K562 (cell line): ENCODE data around the gene KRTAP3-2.

Experiments used
- ATF4 ChIP-seq: fragments of 450-650 bp; formaldehyde crosslinking; IDR thresholded peaks from 2 replicates; pipeline ENCODE4 v1.4.0; 2022; ENCODE audit warnings: mild to moderate bottlenecking, moderate library complexity
- BRF2 ChIP-seq: IDR thresholded peaks from 3 replicates; pipeline ENCODE4 v1.6.1; 2011; ENCODE audit warnings: borderline replicate concordance, mild to moderate bottlenecking; ENCODE audit not compliant: insufficient read length, insufficient read depth
- EP300 ChIP-seq: IDR thresholded peaks from 2 replicates; pipeline ENCODE4 v1.6.1; 2012; ENCODE audit warnings: low read length, improper control_type of control experiment
- PTRF ChIP-seq: fragments of 450-650 bp; IDR thresholded peaks from 2 replicates; pipeline ENCODE4 v1.6.1; 2016; ENCODE audit warnings: mild to moderate bottlenecking, missing genetic modification characterization, missing compliant biosample characterization

- TF ChIP-seq BRF2 (no peak), PTRF (tag) (no peak), EP300 (no peak), ATF4 (no peak)
Measured at GRCh38 chr17:41037853-41038350, 38.2 kb upstream of the KRTAP3-2 start.
